ENCODE measurements around the gene MT1X. TPM values are rescaled to one million over a fixed set of nuclear protein-coding genes. Genes with fewer than 3 reads are reported as not detected.
A peak's percentile ranks its signal among the peaks of the same experiment; 100 is the strongest.
"Not testable (repeated sequence)": the region's sequence is repeated elsewhere in the genome, so short reads cannot be mapped to it uniquely, and the experiment has no call there.

The MT1X gene
- total RNA-seq, 2 donors from 2014 or later: 430 to 1,140 TPM

GRCh38 chr16:56672761-56673536 is 9.3 kb upstream of the MT1X start:
- TF ChIP-seq POLR2A (IDR thresholded peaks at IDR 0.05) (no peak), CTCF (IDR thresholded peaks at IDR 0.05) (no peak)
- 83 to 84% methylated on average over 11 of the region's 11 CpGs for WGBS, 2 donors
- DNase-seq: no peak
- no peaks in the 10 kb centered on the region for H3K27me3 ChIP-seq
- H3K4me1 ChIP-seq: peaks cover 45% of the 10 kb centered on the region
- H3K4me3 ChIP-seq: no peak overlapping the region
- intact Hi-C loops (cut with DNase I): no loop called here
- H3K36me3 ChIP-seq (replicated peaks in 1 of 2; ENCODE audit: insufficient read depth in 1 of 2, low read depth in 2 of 2): no peaks in the 10 kb centered on the region
- no peak overlapping the region for H3K27ac ChIP-seq
- no peak for ATAC-seq
- H3K9me3 ChIP-seq: no peaks in the 10 kb centered on the region

- no peaks in the 10 kb centered on the region for H3K9me3 ChIP-seq
- H3K27me3 ChIP-seq: no peaks in the 10 kb centered on the region
- no peaks in the 10 kb centered on the region for H3K36me3 ChIP-seq (replicated peaks in 1 of 2; ENCODE audit: insufficient read depth in 1 of 2, low read depth in 2 of 2)
- DNase-seq (peak; percentile 57 to 68 (median 62)), ATAC-seq (peak; percentile 69)
- peaks cover 42% of the 10 kb centered on the region for H3K4me1 ChIP-seq
- TF ChIP-seq CTCF (IDR thresholded peaks at IDR 0.05) (peak; percentile 64 to 87 (median 80)), POLR2A (IDR thresholded peaks at IDR 0.05) (no peak)
- no peak overlapping the region for H3K27ac ChIP-seq
- no peak overlapping the region for H3K4me3 ChIP-seq
- WGBS, 2 donors: 28 to 40% methylated on average over 12 of the region's 12 CpGs
- intact Hi-C loops (cut with DNase I): no loop called here
These were observed 8.3 kb upstream of the MT1X start for GRCh38 chr16:56673921-56674320.

GRCh38 chr16:56674570-56674969 is 7.7 kb upstream of the MT1X start:
- H3K36me3 ChIP-seq (replicated peaks in 1 of 2; ENCODE audit: insufficient read depth in 1 of 2, low read depth in 2 of 2); intact Hi-C loops (cut with DNase I); DNase-seq; H3K4me3 ChIP-seq; ATAC-seq; H3K27me3 ChIP-seq; H3K9me3 ChIP-seq; H3K27ac ChIP-seq: not testable (repeated sequence)
- H3K4me1 ChIP-seq: peaks cover 41% of the 10 kb centered on the region
- WGBS, 2 donors: 83 to 86% methylated on average over 6 of the region's 6 CpGs

- H3K27me3 ChIP-seq: no peaks in the 10 kb centered on the region
- WGBS, 2 donors: 36 to 67% methylated on average over 21 to 23 of the region's 32 CpGs
- ATAC-seq (no peak), DNase-seq (no peak)
- H3K4me3 ChIP-seq: no peak overlapping the region
- intact Hi-C loops (cut with DNase I): no loop called here
- peaks cover 40% of the 10 kb centered on the region for H3K4me1 ChIP-seq
- no peak overlapping the region for H3K27ac ChIP-seq
- H3K36me3 ChIP-seq (replicated peaks in 1 of 2; ENCODE audit: insufficient read depth in 1 of 2, low read depth in 2 of 2): no peaks in the 10 kb centered on the region
- no peak for TF ChIP-seq POLR2A (IDR thresholded peaks at IDR 0.05)
- no peak for TF ChIP-seq CTCF (IDR thresholded peaks at IDR 0.05)
- H3K9me3 ChIP-seq: no peaks in the 10 kb centered on the region
These were observed 6.5 kb upstream of the MT1X start for GRCh38 chr16:56675685-56676210.

- intact Hi-C loops (cut with DNase I): no loop called here
- Histone ChIP-seq H3K4me1 (peaks cover 46% of the 10 kb centered on the region), H3K9me3 (no peaks in the 10 kb centered on the region), H3K4me3 (no peak overlapping the region), H3K27ac (peak overlapping the region; percentile 36 to 67 (median 53)), H3K27me3 (no peaks in the 10 kb centered on the region), H3K36me3 (replicated peaks in 1 of 2; ENCODE audit: insufficient read depth in 1 of 2, low read depth in 2 of 2) (no peaks in the 10 kb centered on the region)
- ATAC-seq (peak; percentile 22), DNase-seq (peak; percentile 69 to 87 (median 83))
- no peak for TF ChIP-seq CTCF (IDR thresholded peaks at IDR 0.05)
- no peak for TF ChIP-seq POLR2A (IDR thresholded peaks at IDR 0.05)
- 42 to 50% methylated on average over 1 to 3 of the region's 3 CpGs for WGBS, 2 donors
These were observed 4.8 kb upstream of the MT1X start for GRCh38 chr16:56677474-56677873.
